ENCODE results near the gene MADCAM1.
"Not testable (repeated sequence)": the region's sequence is repeated elsewhere in the genome, so short reads cannot be mapped to it uniquely, and the experiment has no call there.

Gene MADCAM1

GRCh38 chr19:496112-496665, at the start of gene MADCAM1:
Gene MADCAM1, plus strand, starts transcription at chr19:496486. Its CDS starts 14 bp downstream, at chr19:496500.
- no peak for DNase-seq

GRCh38 chr19:447064-447426, 49.2 kb upstream of the MADCAM1 start:
- DNase-seq, result no peak

DNA sequence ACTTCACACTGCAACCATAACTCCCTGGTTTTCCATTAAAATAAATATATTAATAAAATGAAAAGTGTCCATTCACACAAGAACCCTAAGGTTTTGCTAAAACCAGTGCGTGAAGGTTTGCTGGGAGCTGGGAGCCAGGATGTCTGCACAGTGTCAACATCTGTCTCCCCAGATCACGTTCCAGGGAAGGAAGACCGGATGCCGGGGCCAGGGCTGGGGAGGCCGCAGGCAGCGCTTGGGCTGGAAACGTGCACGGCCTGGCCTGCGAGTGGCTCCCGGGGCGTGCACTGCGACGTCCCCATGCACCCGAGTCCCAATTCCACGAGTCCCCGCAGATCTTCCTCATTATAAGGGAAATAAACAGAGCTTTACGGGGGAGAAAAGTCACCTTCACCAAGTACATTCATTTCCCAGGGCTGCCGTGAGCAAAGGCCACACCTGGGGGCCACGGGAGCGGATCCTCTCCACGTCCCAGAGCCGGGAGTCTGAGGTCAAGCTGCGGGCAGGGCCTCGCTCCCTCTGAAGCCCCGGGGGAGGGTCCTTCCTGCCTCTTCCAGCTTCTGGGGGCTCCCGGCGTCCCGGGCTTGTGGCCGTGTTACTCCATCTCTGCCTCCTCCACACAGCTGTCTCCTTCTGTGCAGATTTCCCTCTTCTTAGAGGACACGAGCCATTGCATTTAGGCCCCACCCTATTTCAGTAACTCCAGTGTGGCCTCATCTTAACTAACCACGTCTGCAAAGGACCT, 48.3 kb upstream of the MADCAM1 start:
- DNase-seq, result no peak

DNA sequence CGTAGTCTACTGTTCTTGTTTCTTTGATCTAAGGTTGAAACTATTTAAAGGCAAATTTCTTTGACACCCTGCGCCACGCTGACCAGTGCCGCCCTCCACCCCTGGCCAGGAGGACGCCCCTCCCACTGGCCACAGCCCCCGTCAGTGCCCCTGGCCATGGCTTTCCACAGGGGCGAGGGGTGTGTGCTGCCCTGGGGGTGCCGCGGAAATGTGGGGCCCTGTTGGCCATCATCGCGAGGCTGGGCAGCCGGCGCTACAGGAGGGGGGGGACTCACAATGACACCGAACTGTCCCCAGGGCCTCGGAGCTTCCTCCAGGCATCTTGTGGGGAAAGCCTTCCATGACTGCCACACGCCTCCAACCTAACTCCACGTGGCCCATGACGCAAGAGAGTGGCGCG, 46.4 kb upstream of the MADCAM1 start:
- DNase-seq, result no peak

DNA sequence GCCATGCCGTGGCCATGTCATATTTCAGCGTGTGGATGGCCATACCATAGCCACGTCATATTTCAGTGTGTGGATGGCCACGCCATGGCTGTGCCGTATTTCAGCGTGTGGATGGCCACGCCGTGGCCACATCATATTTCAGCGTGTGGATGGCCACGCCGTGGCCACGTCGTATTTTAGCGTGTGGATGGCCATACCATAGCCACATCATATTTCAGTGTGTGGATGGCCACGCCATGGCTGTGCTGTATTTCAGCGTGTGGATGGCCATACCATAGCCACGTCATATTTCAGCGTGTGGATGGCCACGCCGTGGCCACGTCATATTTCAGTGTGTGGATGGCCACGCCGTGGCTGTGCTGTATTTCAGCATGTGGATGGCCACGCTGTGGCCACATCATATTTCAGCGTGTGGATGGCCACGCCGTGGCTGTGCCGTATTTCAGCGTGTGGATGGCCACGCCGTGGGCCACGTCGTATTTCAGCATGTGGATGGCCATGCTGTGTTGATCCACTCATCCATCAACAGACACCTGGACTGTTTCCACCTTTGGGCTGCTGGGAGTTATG, 45.3 kb upstream of the MADCAM1 start:
- not testable (repeated sequence) for DNase-seq

DNA sequence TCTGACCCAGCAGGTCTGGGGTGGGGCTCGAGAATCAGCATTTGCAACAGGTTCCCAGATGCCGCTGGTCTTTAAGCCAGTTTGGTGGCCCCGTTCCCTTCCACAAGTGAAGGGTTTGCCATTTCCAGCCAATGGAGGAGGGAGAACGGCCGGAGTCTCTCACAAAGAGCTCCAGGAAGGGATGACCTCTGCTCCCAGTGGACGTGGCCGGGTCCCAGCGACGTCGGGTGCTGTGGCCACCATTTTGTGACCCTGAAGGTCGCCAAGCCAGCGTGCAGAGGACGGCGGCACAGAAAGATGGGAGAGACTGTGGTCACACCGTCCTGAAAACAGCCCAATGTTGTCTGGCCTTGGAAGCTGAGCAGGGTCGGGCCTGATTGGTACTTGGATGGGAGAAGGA, 43.5 kb upstream of the MADCAM1 start:
- no peak for DNase-seq

DNA sequence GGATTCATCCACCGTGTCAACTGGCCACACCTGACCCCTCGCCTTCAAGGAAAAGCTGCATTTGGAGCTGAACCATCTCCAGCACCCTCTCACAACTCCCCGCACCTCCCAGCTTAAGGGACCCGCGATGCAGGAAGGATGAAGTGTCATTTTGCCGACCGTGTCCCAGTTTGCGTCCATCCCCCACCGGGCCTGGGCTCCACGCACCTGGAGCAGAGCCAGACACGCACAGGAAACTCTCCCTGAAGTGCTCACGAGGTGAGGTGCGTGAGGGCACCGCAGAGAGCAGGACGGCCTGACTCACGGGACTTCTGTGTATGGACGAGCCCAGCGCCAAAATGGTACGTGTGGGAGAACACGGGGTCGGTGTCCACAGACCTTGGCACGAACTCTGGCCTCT, 42.7 kb upstream of the MADCAM1 start:
- no peak for DNase-seq

- DNase-seq, result no peak
These were observed 41.1 kb upstream of the MADCAM1 start for GRCh38 chr19:455031-455705.

GRCh38 chr19:455851-456546, 40.3 kb upstream of the MADCAM1 start:
- DNase-seq, result no peak

DNA sequence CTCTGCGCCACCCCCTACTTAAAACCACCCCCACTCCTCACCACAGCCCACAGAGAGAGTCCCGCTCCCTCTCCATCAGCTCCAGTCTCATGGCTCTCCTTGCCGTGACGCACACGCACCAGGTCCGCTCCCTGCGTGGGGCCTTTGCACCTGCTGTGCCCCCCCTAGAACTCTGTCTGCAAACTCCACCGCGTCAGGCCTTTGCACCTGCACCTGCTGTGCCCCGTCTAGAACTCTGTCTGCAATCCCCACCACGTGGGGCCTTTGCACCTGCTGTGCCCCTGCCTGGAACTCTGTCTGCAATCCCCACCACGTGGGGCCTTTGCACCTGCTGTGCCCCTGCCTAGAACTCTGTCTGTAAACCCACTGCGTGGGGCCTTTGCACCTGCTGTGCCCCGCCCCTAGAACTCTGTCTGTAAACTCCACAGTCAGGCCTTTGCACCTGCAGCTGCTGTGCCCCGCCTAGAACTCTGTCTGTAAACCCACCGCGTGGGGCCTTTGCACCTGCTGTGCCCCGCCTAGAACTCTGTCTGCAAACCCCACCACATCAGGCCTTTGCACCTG, 39.7 kb upstream of the MADCAM1 start:
- no peak for DNase-seq

- no peak for DNase-seq
These were observed 38.6 kb upstream of the MADCAM1 start for GRCh38 chr19:457636-458035.

DNA sequence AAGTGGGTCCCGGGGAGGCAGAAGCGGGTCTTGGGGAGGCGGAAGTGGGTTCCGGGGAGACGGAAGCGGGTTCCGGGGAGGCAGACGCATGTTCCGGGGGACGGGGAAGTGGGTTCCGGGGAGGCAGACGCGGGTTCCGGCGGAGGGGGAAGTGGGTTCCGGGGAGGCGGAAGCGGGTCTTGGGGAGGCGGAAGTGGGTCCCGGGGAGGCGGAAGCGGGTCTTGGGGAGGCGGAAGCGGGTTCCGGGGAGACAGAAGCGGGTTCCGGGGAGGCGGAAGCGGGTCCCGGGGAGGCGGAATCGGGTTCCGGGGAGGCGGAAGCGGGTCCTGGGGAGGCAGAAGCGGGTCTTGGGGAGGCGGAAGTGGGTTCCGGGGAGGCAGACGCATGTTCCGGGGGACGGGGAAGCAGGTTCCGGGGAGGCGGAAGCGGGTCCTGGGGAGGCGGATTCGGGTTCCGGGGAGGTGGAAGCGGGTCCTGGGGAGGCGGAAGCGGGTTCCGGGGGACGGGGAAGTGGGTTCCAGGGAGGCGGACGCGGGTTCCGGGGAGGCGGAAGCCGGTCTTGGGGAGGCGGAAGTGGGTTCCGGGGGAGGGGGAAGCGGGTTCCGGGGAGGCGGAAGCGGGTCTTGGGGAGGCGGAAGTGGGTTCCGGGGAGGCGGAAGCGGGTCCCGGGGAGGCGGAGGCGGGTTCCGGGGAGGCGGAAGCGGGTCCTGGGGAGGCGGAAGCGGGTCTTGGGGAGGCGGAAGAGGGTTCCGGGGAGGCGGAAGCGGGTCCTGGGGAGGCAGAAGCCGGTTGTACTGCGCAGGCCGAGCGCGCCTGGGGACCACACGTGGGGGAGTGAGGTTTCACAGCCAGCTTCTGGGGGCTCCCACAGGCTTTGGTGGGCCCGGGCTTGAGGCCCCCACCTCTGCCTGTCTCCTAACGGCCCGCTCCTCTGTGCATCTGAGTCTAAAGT, 37.9 kb upstream of the MADCAM1 start:
- DNase-seq, result no peak

- no peak for DNase-seq
These were observed 36.4 kb upstream of the MADCAM1 start for GRCh38 chr19:459724-460511.

DNA sequence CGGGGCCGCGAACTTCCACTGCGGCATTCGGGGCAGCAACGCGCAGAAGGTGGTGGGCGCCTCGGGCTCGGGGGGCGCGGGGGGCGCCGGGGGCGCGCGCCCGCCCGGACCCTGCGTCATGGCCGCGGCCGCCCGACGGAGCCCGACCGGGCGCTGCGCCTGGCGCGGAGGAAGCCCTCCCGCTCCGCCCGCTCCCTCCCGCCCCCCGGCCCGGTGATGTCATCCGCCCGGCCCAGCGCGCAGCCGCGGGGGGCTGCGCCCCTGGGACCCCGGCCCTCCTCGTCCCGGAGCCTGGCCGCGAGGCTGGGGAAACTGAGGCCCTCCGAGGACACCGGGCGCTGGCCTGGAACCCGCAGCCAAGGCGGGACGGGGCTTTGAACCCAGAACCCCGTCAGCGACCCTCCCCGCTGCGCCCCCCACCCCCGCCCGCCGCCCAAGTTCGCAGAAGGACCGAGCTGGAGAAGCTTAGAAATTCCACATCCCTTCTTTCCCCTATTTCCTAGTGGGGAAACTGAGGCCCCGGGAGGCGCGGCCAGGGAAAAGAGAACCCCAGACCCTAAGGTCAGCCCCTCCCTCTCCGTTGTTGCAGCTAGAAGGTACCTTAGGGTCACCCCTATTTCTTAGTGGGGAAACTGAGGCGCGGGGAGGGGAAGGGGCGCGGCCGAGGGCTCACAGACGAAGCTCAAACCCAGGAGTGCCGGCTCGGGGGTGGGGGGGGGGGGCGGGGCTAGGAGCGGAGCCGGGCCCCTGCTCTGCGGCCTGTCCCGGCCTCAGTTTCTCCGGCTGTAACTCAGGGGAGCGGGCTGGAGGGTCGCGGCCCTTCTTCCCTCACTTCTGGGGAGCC, 35.2 kb upstream of the MADCAM1 start, which contains the start of gene SHC2:
Gene SHC2, minus strand, starts transcription at position 157 of the 844 bp plus-strand sequence. Its CDS starts 37 bp downstream, at position 120.
- DNase-seq, result no peak

GRCh38 chr19:461721-462551, 34.4 kb upstream of the MADCAM1 start:
- DNase-seq, result no peak

DNA sequence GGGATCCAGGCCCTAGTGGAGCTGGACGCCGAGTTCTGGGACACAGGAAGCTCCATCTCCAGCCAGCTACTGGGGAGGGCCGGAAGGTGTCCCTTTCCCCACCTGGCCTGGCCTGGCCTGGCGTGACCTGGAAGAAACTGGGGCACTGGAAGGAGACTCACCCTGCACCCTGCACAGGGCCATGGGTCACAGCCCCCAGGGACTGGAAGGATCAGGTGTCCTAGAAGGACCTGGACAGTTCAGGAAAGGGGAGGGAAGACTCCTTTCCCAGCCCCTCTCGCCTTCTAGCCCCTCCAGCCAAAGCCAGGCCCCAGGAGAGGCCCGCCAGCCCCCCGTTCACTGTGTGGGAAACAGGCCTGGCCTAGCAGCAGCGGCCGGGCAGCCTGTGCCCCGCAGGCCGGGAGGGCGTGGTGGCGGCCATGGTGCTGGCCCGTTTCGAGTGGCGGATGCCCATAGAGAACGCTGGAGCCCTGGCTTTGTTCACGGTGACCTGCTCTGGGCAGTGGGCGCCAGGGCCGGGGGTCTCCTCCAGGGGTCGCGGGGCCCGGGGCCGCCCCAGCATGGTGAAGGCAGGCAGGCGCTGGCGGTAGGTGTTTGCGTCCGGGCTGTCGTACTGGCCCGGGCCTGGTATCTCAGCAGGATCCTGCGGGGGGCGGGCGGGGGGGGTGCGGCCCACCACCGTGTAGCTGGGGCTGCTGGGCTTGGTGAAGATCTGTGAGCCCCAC, 32.6 kb upstream of the MADCAM1 start:
- DNase-seq, result no peak

DNA sequence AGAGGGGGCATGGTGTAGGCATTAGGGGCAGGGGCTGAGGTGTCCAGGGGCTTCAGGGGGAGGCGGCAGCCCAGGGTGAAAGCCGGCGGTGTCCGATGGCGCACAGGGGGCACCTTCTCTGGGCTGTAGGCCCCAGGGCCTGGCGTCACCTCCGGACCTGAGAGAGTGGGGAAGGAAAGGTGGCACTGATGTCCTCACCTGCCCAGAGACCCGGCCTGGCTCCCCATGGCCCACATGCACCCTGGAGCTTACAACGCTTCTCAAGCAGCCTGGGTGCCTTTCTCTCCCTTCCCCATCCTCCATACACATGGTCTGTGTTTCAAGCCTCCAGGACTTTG, 32.1 kb upstream of the MADCAM1 start:
- DNase-seq, result no peak
